ENCODE measurements around the gene TPK1. TPM values are rescaled to one million over a fixed set of nuclear protein-coding genes. Genes with fewer than 3 reads are reported as not detected.
A peak's percentile ranks its signal among the peaks of the same experiment; 100 is the strongest.

Gene TPK1
- total and polyA plus RNA-seq, 2 of the 13 experiments (the other 11 are each of a cell fraction or from before 2014, with no cell fraction given), result 1.0 to 1.2 TPM

- H3K4me2 ChIP-seq (ENCODE audit: low read depth, low read length), result no peak overlapping the region
- H3K4me1 ChIP-seq (ENCODE audit: insufficient read depth, low read length), result no peaks in the 10 kb centered on the region
- FAIRE-seq, result no peak
- in situ Hi-C loops (cut with HindIII; ENCODE audit: extremely low pct_ligation_motif_present, low pct_unique_long_range_greater_than_20kb), result no loop called here
- H3K9me3 ChIP-seq (ENCODE audit: low read length), result no peaks in the 10 kb centered on the region
- no peaks in the 10 kb centered on the region for H3K79me2 ChIP-seq (ENCODE audit: insufficient read depth, low read length)
- TF ChIP-seq MAFK (conservative IDR thresholded peaks at IDR 0.05 in 1 of 2, IDR thresholded peaks at IDR 0.05 in 1 of 2; ENCODE audit: low read length in 2 of 2) (peak; percentile 39 to 75; a peak in 2 of 4 replicates), GRHL1 (CRISPR knock-in tag; conservative IDR thresholded peaks at IDR 0.05) (no peak), MAFF (IDR thresholded peaks at IDR 0.05; ENCODE audit: low read depth, low read length) (peak; percentile 62)
- H4K20me1 ChIP-seq (ENCODE audit: insufficient read depth, low read length), result no peaks in the 10 kb centered on the region
- no peak for DNase-seq (ENCODE audit: low spot score)
- no peak overlapping the region for H3K27ac ChIP-seq (ENCODE audit: extremely low read length, insufficient read depth, low read length)
- no TSS peak for BruUV-seq (replicated peaks)
- H3K27me3 ChIP-seq (ENCODE audit: control insufficient read depth in 1 of 2, insufficient read depth in 2 of 2, low read length in 2 of 2), result no peaks in the 10 kb centered on the region
- no peak for ATAC-seq
- intact Hi-C loops (cut with micrococcal nuclease; ENCODE audit: unreplicated experiment), result no loop called here
- CTCF ChIA-PET (ENCODE audit: low intra/inter-chr PET ratio, low total read pairs), result no interaction called here
- no peak overlapping the region for H3K4me3 ChIP-seq (replicated peaks in 1 of 3; ENCODE audit: insufficient read depth in 1 of 3, low read depth in 2 of 3, low read length in 3 of 3)
- WGBS (ENCODE audit: low lambda C conversion rate), result 0% methylated on average over 1 of the region's 1 CpG
- H3K9ac ChIP-seq (ENCODE audit: insufficient read depth, low read depth, low read length), result no peak overlapping the region
- POLR2A ChIA-PET, result no interaction called here
- H3K36me3 ChIP-seq (replicated peaks in 1 of 2; ENCODE audit: control insufficient read depth in 1 of 2, insufficient read depth in 2 of 2, low read length in 2 of 2), result no peaks in the 10 kb centered on the region
- H2AFZ ChIP-seq (ENCODE audit: low read length), result no peak overlapping the region
Measured at GRCh38 chr7:144547888-144548287, 288.0 kb downstream of the TPK1 start.

GRCh38 chr7:144546782-144547181 lies 289.1 kb downstream of the TPK1 start:
- BruUV-seq (replicated peaks), result no TSS peak
- Histone ChIP-seq H3K4me2 (ENCODE audit: low read depth, low read length) (no peak overlapping the region), H3K4me3 (replicated peaks in 1 of 3; ENCODE audit: insufficient read depth in 1 of 3, low read depth in 2 of 3, low read length in 3 of 3) (no peak overlapping the region), H3K9ac (ENCODE audit: insufficient read depth, low read depth, low read length) (no peak overlapping the region), H3K79me2 (ENCODE audit: insufficient read depth, low read length) (no peaks in the 10 kb centered on the region), H3K27me3 (ENCODE audit: control insufficient read depth in 1 of 2, insufficient read depth in 2 of 2, low read length in 2 of 2) (no peaks in the 10 kb centered on the region), H3K9me3 (ENCODE audit: low read length) (no peaks in the 10 kb centered on the region), H4K20me1 (ENCODE audit: insufficient read depth, low read length) (no peaks in the 10 kb centered on the region), H3K27ac (ENCODE audit: extremely low read length, insufficient read depth, low read length) (no peak overlapping the region), H2AFZ (ENCODE audit: low read length) (no peak overlapping the region), H3K4me1 (ENCODE audit: insufficient read depth, low read length) (no peaks in the 10 kb centered on the region), H3K36me3 (replicated peaks in 1 of 2; ENCODE audit: control insufficient read depth in 1 of 2, insufficient read depth in 2 of 2, low read length in 2 of 2) (no peaks in the 10 kb centered on the region)
- no peak for FAIRE-seq
- in situ Hi-C loops (cut with HindIII; ENCODE audit: extremely low pct_ligation_motif_present, low pct_unique_long_range_greater_than_20kb) (no loop called here), intact Hi-C loops (cut with micrococcal nuclease; ENCODE audit: unreplicated experiment) (no loop called here)
- ChIA-PET POLR2A (no interaction called here), CTCF (ENCODE audit: low intra/inter-chr PET ratio, low total read pairs) (no interaction called here)
- 3% methylated on average over 2 of the region's 2 CpGs for WGBS (ENCODE audit: low lambda C conversion rate)
- ATAC-seq, result no peak
- no peak for DNase-seq (ENCODE audit: low spot score)
- TF ChIP-seq ZBTB37 (CRISPR knock-in tag; IDR thresholded peaks at IDR 0.05) (no peak), HOXA5 (CRISPR knock-in tag; IDR thresholded peaks at IDR 0.05) (no peak), ZNF234 (CRISPR knock-in tag; conservative IDR thresholded peaks at IDR 0.05) (no peak), ZNF331 (CRISPR knock-in tag; IDR thresholded peaks at IDR 0.05) (no peak), ZMYM4 (CRISPR knock-in tag; IDR thresholded peaks at IDR 0.05) (no peak), HINFP (CRISPR knock-in tag; IDR thresholded peaks at IDR 0.05; ENCODE audit: low read depth) (no peak), ZNF672 (CRISPR knock-in tag; IDR thresholded peaks at IDR 0.05) (no peak), ZNF512 (CRISPR knock-in tag; IDR thresholded peaks at IDR 0.05) (no peak), PCBP1 (IDR thresholded peaks at IDR 0.05; ENCODE audit: borderline replicate concordance, low read depth, low read length) (no peak), ZSCAN31 (CRISPR knock-in tag; IDR thresholded peaks at IDR 0.05; ENCODE audit: low read depth) (no peak), RFXAP (CRISPR knock-in tag; IDR thresholded peaks at IDR 0.05; ENCODE audit: borderline replicate concordance) (no peak)

All from HepG2 (cell line).